Measurements from ENCODE around the gene BACE1.

Gene BACE1

DNA sequence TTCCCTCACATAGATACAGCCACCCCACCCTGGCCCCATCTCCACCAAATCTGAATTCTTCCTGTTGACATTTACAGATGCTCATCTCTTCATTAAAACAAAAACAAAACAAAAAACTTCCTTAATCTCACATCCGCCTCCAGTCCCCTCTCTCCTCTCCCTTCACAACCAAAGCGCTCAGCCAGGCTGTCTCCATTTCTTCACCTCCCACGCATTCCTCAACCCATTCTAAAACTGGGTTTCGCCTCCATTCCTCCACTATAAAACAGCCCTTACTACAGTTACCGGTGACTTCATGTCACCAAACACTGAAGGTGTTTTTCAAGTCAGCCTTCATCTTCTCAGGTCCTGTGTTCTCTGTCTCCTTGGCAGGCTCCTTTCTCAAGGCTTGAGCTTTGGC lies 15.3 kb downstream of the BACE1 start:
- no peak overlapping the region for H3K27ac Mint-ChIP-seq (ENCODE audit: low read depth)
- H3K9me3 Mint-ChIP-seq, result no peaks in the 10 kb centered on the region
- no peaks in the 10 kb centered on the region for H3K36me3 Mint-ChIP-seq (ENCODE audit: insufficient read depth)
- ATAC-seq (replicated peaks; ENCODE audit: extremely low read depth, poor library complexity, severe bottlenecking), result no peak
- no peak for DNase-seq (ENCODE audit: low spot score in 2 of 2)
- H3K4me1 Mint-ChIP-seq, result peaks cover 4% of the 10 kb centered on the region
- H3K27me3 Mint-ChIP-seq, result peaks cover 11% of the 10 kb centered on the region
- no peak overlapping the region for H3K4me3 Mint-ChIP-seq

DNA sequence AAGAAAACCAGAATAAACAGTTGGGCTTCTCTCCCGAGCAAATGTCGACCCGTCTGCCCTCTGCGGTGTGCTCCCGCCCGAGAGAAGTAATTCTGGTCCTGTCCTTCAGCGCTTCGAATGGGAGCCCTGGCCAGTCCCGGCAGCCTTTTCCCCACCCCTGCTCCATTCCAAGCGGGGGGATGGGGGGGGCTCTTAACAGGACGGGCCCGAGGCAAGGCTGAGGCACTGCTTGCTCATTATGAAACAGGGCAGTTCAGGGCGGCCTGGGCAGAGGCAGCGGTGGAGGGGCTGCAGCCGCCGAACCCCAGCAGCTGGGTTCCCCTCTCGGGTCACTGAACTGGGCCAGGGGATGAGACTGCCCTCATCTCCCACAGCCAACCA lies 15.8 kb downstream of the BACE1 start:
- DNase-seq (ENCODE audit: low spot score in 2 of 2) (no peak), ATAC-seq (replicated peaks; ENCODE audit: extremely low read depth, poor library complexity, severe bottlenecking) (no peak)
- no peaks in the 10 kb centered on the region for H3K36me3 Mint-ChIP-seq (ENCODE audit: insufficient read depth)
- no peak overlapping the region for H3K27ac Mint-ChIP-seq (ENCODE audit: low read depth)
- peaks cover 4% of the 10 kb centered on the region for H3K4me1 Mint-ChIP-seq
- H3K4me3 Mint-ChIP-seq, result no peak overlapping the region
- no peaks in the 10 kb centered on the region for H3K9me3 Mint-ChIP-seq
- H3K27me3 Mint-ChIP-seq, result peaks cover 11% of the 10 kb centered on the region

DNA sequence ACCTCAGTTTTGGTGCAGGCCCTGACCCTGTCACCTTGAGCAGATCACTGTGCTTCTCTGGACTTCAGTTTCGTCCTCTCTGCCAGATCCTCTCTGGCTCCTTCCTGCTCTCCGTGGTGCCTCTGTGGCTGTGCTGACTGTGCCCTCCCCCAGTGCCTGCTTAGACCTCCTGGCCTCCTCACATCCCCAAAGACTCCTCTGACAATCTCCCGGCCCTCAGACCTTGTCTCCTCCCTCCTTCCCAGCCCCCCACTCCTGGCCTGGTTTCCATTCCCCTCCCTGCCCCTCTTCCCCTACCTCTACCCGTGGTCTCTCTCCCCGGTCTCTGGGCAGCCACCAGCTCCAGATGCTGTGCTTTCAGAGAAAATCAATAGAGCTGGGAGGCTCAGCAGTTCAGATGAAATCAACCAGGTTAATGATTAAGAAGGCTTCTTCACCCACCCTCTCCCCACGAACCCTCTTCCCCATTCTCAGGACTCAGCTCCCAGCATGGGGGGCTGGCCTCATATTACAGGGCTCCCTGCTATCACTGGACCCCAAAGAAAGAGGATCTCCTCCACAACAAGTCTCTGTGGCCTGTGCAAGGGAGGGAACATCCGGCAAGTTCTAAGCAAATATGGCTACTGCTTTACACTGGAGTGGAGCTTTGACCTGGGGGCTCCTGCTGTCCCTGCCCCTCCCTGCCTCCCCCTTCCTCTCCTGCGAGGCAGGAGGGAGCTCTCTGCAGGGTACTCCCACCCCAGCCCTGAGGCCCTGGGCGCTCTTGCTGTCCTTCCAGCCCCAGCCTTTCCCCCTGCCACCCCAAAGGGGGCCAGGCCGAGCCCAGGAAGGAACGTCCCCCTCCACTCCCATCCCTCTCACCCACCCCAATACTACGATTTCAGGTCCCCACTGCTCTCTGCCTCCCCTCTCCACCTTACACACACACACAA lies 16.4 kb downstream of the BACE1 start:
- Mint-ChIP-seq H3K27ac (ENCODE audit: low read depth) (no peak overlapping the region), H3K4me3 (no peak overlapping the region), H3K27me3 (peaks cover 11% of the 10 kb centered on the region), H3K4me1 (peaks cover 4% of the 10 kb centered on the region), H3K9me3 (no peaks in the 10 kb centered on the region), H3K36me3 (ENCODE audit: insufficient read depth) (no peaks in the 10 kb centered on the region)
- DNase-seq (ENCODE audit: low spot score in 2 of 2) (no peak), ATAC-seq (replicated peaks; ENCODE audit: extremely low read depth, poor library complexity, severe bottlenecking) (no peak)

DNA sequence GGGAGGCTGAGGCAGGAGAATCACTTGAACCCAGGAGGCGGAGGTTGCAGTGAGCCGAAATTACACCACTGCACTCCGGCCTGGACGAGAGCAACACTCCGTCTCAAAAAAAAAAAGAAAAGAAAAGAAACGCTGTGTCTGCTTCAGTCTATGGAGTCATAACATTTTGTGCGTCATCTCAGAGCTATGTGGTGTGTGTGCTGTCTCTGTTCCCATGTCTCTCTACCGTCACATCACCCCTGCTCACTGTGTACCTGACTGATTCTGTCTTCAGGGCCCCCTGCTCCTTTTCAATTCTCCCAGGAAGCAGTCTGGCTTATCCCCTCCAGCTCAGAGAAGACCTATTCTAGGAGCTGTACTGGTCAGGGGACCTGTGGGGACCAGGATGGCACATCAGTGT lies 17.9 kb downstream of the BACE1 start:
- Mint-ChIP-seq H3K9me3 (no peaks in the 10 kb centered on the region), H3K36me3 (ENCODE audit: insufficient read depth) (no peaks in the 10 kb centered on the region), H3K27me3 (peaks cover 11% of the 10 kb centered on the region), H3K27ac (ENCODE audit: low read depth) (no peak overlapping the region), H3K4me1 (peaks cover 4% of the 10 kb centered on the region), H3K4me3 (no peak overlapping the region)
- DNase-seq (ENCODE audit: low spot score in 2 of 2) (no peak), ATAC-seq (replicated peaks; ENCODE audit: extremely low read depth, poor library complexity, severe bottlenecking) (no peak)

DNA sequence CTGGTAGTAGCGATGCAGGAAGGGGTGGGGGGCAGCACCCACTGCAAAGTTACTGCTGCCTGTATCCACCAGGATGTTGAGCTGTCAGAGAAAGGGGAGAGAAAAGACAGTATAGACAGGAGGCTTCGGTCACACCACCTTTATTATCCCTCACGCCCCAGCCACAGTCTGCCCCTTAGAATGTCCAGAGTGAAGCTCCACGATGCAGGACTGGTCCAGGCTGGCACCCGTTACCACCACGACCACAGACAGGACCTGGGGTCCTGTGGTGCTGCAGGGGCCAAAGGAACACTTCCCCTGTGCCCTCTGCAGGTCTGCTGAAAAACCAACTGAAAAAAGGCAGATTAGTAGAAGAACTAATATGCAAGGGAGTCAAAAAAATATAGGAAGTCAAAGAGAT lies 19.2 kb downstream of the BACE1 start:
- ATAC-seq (replicated peaks; ENCODE audit: extremely low read depth, poor library complexity, severe bottlenecking) (no peak), DNase-seq (ENCODE audit: low spot score in 2 of 2) (no peak)
- no peaks in the 10 kb centered on the region for H3K9me3 Mint-ChIP-seq
- no peaks in the 10 kb centered on the region for H3K36me3 Mint-ChIP-seq (ENCODE audit: insufficient read depth)
- H3K4me3 Mint-ChIP-seq, result no peak overlapping the region
- H3K27me3 Mint-ChIP-seq, result peaks cover 11% of the 10 kb centered on the region
- peaks cover 4% of the 10 kb centered on the region for H3K4me1 Mint-ChIP-seq
- H3K27ac Mint-ChIP-seq (ENCODE audit: low read depth), result no peak overlapping the region

DNA sequence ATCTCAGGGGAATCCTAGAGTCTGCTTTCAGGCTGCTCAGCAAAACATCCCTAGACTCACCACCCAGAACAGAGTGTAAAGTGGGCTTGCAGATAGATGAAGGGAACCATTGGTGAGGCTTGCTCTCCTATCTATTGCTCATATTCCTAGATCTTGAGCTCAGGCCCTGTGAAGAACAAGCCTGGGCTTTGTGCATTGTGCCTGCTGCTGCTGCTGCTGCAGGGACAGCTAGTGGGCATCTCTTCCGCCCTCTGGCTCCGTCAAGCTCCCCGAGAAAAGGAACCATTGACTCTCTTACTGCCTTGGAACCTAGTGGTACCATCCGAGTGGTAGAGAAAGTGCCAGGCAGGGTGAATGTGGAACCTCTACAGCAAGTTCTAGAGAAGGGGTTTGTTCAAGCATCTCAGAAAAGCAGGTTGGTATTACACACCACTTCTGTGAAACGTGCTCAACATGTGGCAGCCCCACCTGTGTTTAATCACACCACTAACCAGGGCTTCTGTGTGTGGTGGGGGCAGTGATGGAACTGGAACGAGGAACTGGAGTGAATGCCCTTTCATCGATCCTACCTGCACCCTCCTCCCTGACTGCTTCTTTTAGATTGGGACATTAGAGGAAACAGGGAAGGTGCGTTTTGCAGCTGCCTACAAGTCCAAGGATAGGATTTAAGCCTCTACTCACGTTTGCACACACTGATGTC lies 20.5 kb downstream of the BACE1 start:
- peaks cover under 1% of the 10 kb centered on the region for H3K4me1 Mint-ChIP-seq
- H3K4me3 Mint-ChIP-seq, result no peak overlapping the region
- DNase-seq (ENCODE audit: low spot score in 2 of 2), result no peak
- no peak for ATAC-seq (replicated peaks; ENCODE audit: extremely low read depth, poor library complexity, severe bottlenecking)
- peaks cover 3% of the 10 kb centered on the region for H3K27me3 Mint-ChIP-seq
- H3K36me3 Mint-ChIP-seq (ENCODE audit: insufficient read depth), result no peaks in the 10 kb centered on the region
- no peaks in the 10 kb centered on the region for H3K9me3 Mint-ChIP-seq
- H3K27ac Mint-ChIP-seq (ENCODE audit: low read depth), result no peak overlapping the region

DNA sequence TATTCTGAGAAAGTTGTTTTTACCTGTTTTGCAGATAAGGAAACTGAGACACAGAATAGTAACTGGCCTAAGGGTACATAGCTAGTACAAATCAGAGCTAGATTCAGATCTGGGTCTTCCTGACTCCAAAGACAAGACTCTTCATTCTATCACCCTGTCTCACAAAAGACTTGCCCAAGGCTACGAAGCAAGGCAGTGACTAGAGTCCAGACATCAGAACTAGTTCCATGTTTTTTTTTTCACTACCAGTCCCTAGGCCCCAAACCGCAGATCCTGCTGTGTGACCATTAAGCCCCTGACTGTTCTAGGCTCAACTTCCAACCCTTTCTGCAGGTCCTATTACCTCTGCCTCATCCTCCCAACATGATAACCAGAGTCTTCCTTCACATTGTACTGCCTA lies 23.4 kb downstream of the BACE1 start:
- DNase-seq (ENCODE audit: low spot score in 2 of 2) (no peak), ATAC-seq (replicated peaks; ENCODE audit: extremely low read depth, poor library complexity, severe bottlenecking) (no peak)
- H3K4me1 Mint-ChIP-seq, result peaks cover 13% of the 10 kb centered on the region
- no peak overlapping the region for H3K4me3 Mint-ChIP-seq
- H3K27ac Mint-ChIP-seq (ENCODE audit: low read depth), result no peak overlapping the region
- H3K9me3 Mint-ChIP-seq, result no peaks in the 10 kb centered on the region
- peaks cover 6% of the 10 kb centered on the region for H3K36me3 Mint-ChIP-seq (ENCODE audit: insufficient read depth)
- H3K27me3 Mint-ChIP-seq, result no peaks in the 10 kb centered on the region

DNA sequence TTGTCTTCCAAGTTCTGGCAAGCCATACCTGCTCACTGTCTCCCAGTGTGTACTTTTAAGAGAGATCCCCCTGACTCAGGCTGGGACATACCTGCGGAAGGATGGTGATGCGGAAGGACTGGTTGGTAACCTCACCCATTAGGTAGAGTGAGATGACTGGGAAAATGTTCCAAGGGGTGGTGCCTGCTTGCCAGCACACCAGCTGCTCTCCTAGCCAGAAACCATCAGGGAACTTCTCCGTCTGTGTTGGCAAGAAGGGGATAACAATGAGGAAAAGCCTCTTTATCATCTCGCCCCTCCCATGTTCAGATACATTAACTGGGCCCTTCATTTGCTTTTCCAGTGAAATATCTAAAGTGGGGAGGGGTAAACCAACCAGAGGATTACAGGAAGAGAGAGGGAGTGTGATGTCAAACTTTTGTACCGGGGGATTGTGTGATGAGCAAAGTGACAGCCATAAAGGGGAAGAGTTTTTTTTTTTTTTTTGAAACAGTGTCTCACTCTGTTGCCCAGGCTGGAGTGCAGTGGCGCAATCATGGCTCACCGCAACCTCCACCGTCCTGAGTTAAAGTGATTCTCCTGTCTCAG lies 25.2 kb downstream of the BACE1 start, which contains the start of gene BACE1-AS:
BACE1-AS (plus strand) TSS at position 538 of the 588 bp plus-strand sequence.
- peaks cover 9% of the 10 kb centered on the region for H3K36me3 Mint-ChIP-seq (ENCODE audit: insufficient read depth)

DNA sequence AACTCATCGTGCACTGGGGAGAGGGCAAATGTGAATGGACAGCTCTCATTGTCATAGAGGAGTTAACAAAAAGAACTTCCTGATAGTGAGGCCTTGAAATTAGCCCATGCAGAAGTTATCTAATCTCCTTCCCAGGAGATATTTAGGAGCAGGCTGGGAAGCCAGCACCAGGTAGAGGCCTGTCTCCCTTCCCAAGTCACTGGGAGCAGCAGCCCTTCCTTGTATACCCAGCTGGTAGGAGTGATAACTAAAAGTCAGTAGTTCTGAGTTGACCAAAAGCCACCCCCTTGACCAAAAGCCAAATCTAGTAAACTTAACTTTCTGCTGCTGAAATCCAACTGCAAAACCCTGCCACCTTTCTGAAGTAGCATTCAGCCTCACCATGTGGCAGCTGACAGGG lies 26.3 kb downstream of the BACE1 start:
- H3K27ac Mint-ChIP-seq (ENCODE audit: low read depth), result no peak overlapping the region

More for the DNA sequence above, 25.2 kb downstream of the BACE1 start, which contains the start of gene BACE1-AS:
- Mint-ChIP-seq H3K27me3 (no peaks in the 10 kb centered on the region), H3K4me3 (no peak within 1 kb of the TSS), H3K9me3 (no peaks in the 10 kb centered on the region), H3K27ac (ENCODE audit: low read depth) (no peak within 1 kb of the TSS), H3K4me1 (peaks cover 13% of the 10 kb centered on the region)
- no peak for DNase-seq (ENCODE audit: low spot score in 2 of 2)
- ATAC-seq (replicated peaks; ENCODE audit: extremely low read depth, poor library complexity, severe bottlenecking), result no peak

DNA sequence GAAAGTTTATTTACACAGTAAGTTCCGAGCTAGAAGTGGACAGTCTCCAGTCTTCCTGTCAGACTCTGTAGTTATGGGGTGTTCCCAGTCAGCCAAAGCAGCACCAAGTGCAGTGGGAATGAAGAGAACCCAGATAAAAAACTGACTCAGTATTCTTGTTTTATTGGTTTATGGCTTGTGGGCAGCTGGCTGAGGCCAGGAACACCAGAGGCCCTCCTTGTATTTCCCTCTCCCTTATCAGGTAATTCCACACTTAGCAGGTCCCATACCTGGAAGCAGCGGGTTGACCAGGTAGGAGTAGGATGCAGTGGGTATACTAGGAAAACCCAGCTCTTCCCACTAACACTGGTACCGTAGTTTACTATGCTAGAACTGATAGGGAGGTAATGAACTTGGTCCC lies 28.4 kb downstream of the BACE1 start:
- ATAC-seq (replicated peaks; ENCODE audit: extremely low read depth, poor library complexity, severe bottlenecking), result no peak
- Mint-ChIP-seq H3K27ac (ENCODE audit: low read depth) (no peak overlapping the region), H3K36me3 (ENCODE audit: insufficient read depth) (peaks cover 18% of the 10 kb centered on the region), H3K9me3 (no peaks in the 10 kb centered on the region), H3K4me3 (no peak overlapping the region), H3K4me1 (peaks cover 13% of the 10 kb centered on the region), H3K27me3 (no peaks in the 10 kb centered on the region)
- DNase-seq (ENCODE audit: low spot score in 2 of 2), result no peak

More for the DNA sequence above, 26.3 kb downstream of the BACE1 start:
- no peaks in the 10 kb centered on the region for H3K9me3 Mint-ChIP-seq
- ATAC-seq (replicated peaks; ENCODE audit: extremely low read depth, poor library complexity, severe bottlenecking), result no peak
- H3K4me3 Mint-ChIP-seq, result no peak overlapping the region
- H3K4me1 Mint-ChIP-seq, result peaks cover 13% of the 10 kb centered on the region
- peaks cover 13% of the 10 kb centered on the region for H3K36me3 Mint-ChIP-seq (ENCODE audit: insufficient read depth)
- no peaks in the 10 kb centered on the region for H3K27me3 Mint-ChIP-seq
- DNase-seq (ENCODE audit: low spot score in 2 of 2), result no peak

DNA sequence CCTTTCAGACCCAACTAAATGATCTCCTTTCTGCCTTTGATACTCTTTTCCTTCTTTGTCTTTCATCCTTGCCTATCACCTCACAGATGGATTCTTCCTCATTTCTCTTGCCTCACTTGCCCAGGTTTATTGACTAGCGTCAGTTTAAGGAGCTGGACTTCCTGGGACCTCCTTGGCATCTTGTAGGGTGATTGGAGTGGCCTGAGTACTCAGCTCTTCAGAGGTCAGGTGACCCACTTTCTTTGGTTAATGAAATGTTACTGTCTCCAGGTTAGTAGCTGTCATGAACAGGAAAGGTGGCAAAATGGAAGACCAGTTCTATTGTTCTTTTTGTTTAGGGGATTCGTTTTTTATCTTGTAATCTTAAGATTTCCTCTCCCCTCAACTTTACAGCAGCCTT lies 29.5 kb downstream of the BACE1 start:
- Mint-ChIP-seq H3K27me3 (no peaks in the 10 kb centered on the region), H3K9me3 (no peaks in the 10 kb centered on the region), H3K4me3 (no peak overlapping the region), H3K4me1 (peaks cover 19% of the 10 kb centered on the region), H3K27ac (ENCODE audit: low read depth) (no peak overlapping the region), H3K36me3 (ENCODE audit: insufficient read depth) (peaks cover 22% of the 10 kb centered on the region)
- no peak for ATAC-seq (replicated peaks; ENCODE audit: extremely low read depth, poor library complexity, severe bottlenecking)
- no peak for DNase-seq (ENCODE audit: low spot score in 2 of 2)

DNA sequence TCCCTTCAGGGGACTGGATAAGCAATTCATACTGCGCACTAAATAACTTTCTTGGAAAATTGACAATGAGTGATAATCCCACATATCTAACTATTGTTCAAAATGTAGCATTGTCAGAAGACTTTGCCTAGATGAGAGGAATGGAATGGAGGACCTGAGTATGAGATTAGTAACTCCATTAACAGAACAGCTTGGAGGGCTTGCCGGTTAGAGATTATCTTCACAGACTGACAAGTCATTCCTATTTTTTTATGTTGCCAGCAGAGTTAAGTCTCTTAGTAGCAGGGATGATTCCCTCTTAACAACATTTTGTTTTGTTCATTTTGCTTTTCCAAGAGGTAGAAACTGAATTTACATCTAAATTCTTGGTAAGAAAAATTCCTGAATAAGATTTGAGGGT lies 32.0 kb downstream of the BACE1 start:
- Mint-ChIP-seq H3K27ac (ENCODE audit: low read depth) (no peak overlapping the region), H3K9me3 (no peaks in the 10 kb centered on the region), H3K36me3 (ENCODE audit: insufficient read depth) (peaks cover 19% of the 10 kb centered on the region), H3K27me3 (no peaks in the 10 kb centered on the region), H3K4me3 (no peak overlapping the region), H3K4me1 (peaks cover 32% of the 10 kb centered on the region)
- DNase-seq (ENCODE audit: low spot score in 2 of 2) (no peak), ATAC-seq (replicated peaks; ENCODE audit: extremely low read depth, poor library complexity, severe bottlenecking) (no peak)
